Measurements from ENCODE around the gene OR4C6.

OR4C6 gene

DNA sequence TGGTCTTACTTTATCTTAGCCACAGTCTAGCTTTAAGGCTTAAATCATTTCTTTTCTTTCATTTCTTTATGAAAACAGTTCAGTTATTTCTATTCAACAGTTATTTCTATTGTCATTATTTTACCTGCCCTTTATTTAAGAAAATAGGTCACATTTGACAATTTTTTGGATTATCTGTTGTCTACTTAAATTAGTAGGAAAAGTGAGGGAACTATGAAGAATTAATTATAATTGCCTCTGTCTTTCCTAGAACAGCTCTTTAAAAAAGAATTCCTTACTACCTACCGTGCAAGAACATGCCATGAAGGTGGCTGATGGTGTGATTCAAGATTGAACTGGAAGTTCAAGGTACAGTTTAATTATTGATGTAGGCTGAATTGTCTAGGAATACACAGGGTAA, at the start of gene OR4C6:
Gene OR4C6 (plus strand): TSS at position 301 of the 400 bp plus-strand sequence. CDS start 2,966 bp downstream, outside the sequence.
- DNase-seq = no peak

GRCh38 chr11:55624531-55624930, 37.5 kb upstream of the OR4C6 start:
- DNase-seq = no peak

GRCh38 chr11:55634813-55635212, 27.2 kb upstream of the OR4C6 start, which contains the start of gene OR4P4:
Gene OR4P4, plus strand, starts transcription at chr11:55635113.
- no peak for DNase-seq

DNA sequence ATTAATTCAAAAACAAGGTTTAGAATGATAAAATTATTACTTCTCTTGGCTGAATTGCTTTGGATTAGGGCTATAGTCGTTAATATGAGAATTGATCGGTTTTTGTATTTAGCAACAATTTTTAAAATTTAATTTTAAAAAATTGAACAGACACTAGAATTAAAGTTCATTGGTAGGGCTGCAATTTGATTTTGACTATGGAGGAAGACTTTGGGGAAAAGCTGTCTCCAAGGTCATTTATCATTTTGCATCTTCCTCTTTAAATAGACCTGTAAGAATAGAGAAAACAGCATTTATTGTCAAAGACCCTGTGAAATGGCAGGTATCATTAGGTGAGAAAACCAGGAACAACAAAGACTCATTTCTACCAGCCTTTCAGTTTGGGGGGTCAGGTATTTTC, 14.0 kb upstream of the OR4C6 start, which contains the start of gene OR4S2:
Gene OR4S2 (plus strand): TSS at position 301 of the 400 bp plus-strand sequence. CDS start 2,577 bp downstream, outside the sequence.
- no peak for DNase-seq

DNA sequence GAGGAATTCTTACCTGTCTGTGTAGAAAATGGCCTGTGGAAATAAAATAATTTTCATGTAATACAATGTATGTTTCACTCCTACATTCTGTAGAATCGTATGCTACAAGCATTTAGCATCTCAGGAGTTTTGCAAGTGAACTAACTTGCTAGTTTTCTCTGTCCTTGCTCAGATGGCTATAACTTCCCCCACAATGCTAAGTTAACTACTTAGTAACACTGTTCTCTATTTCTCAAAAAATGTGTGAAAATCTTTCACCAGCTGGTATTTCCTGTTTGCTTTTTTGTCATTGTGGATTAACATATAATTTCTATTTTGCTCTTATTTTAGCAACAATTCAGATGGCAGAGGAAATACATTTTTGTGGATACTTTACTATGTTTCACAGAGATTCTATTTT, 9.4 kb upstream of the OR4C6 start:
- no peak for DNase-seq

GRCh38 chr11:55655096-55655495, 6.9 kb upstream of the OR4C6 start:
- no peak for DNase-seq

DNA sequence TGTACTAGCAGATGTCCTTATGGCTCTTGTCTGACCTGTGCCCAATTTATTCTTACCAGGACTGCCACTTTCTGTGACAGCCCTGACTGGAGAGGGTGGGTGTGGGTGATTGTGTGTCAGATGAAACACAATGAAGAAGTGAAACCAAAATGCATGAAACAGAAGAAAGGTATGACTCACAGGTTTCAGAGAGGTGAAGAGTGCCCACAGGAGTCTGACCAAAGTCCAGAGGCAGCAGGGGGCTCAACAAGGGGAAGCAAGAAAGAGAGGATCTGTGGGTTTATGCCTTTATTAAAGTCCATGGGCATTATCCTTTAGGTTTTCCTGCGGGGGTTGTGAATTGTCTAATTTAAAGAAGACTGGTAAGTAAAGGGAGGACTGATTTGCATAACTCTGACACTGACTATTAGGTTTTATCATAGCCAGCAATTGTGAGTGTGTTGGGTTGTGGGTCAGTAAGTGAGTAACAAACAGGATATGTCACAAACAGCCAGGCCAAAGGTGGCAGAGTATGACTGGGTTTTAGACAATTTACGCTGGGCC, 3.9 kb upstream of the OR4C6 start:
- no peak for DNase-seq

DNA sequence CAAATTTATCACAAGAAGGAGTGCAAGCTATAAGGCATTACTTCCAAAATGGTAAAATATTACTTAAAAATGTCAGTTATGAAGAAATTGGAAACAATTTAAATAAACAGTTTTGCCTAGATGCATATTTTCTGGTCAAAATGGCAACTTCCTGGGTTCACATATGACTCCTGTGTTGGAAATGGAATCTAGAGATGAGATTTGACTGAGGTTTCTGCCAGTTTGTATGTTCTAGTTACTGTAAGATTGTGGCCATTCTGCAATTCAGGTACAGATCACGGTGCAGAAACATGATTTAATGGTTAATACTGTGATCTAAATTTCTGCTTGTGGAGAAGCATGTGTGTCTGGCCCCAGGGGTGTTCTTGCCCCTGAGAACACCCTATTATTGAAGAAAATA, 3.4 kb upstream of the OR4C6 start:
- DNase-seq = no peak

GRCh38 chr11:55669376-55669775, 7.4 kb downstream of the OR4C6 start:
- no peak for DNase-seq

DNA sequence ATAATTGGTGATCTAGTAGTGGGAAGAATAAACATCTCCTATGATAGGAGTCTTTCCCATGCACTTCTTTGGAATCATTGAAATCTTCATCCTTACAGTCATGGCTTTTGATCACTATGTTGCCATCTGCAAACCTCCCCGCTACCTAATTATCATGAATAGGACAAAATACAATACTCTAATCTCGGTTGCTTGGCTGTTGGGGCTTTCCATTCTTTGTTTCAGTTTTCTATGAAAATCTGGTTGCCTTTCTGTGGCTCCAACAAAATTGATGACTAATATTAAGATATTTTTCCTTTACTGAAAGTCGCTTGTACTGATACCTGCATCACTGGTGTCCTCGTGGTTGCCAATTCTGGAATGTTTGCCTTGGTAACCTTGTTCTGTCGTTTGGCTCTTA, 11.9 kb downstream of the OR4C6 start:
- no peak for DNase-seq

DNA sequence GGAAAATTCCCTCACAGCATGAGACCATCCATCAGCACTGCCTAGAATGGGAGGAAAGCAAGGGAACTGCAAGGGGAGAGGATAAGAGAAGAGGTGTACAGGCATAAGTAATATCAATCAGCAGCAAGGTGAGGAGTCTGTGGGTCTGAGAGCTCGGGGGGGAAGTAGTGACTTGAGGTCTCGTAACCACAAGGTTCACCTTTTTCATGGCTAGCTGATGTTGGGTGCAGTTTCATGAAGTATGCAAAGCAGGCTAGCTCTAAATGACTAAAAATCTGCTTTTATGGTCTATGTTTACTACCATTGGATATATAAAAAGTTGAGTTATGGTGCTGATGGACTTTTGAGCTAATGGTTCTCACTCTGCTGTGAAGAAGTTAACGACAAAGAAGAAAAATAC, 35.8 kb downstream of the OR4C6 start:
- no peak for DNase-seq

- DNase-seq = no peak
Observed at GRCh38 chr11:55701429-55701828, 39.4 kb downstream of the OR4C6 start.

DNA sequence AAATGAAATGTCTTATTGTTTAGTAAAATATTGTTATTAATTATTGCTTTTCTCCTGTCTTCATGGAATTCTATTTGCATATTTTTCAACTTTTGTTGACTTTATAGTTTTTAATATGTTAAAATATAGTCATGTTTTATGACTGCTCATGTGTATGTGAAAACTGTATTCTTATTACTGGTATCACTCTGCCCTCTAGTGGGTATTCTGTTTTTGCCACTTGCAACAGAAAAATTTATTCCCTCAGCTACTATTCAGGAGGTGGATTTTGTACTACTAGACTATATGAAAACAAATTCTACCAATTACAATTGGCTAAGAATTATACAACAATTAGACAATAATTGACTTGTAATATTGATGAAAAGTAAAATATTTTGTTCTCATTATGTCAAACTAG, 45.0 kb downstream of the OR4C6 start:
- peak; percentile 25 to 70 for DNase-seq

GRCh38 chr11:55714982-55715888, 53.2 kb downstream of the OR4C6 start:
- peak; percentile 10 to 44 for DNase-seq

Data from NCI-H526 (cell line).